BJ (cell line): ENCODE results near the gene ACOT9. TPM values are rescaled to one million over a fixed set of nuclear protein-coding genes. Genes with fewer than 3 reads are reported as not detected.

ENCODE experiments used
- CTCF ChIA-PET: fragments of 350-600 bp; formaldehyde crosslinking; extraction: SDS; loops from one replicate; lab custom pipeline; 2021; ENCODE audit warnings: antibody characterized with exemption, inconsistent platforms; lab: Yijun Ruan, JAX
- POLR2A ChIA-PET: fragments of 300-600 bp; sonication (Branson Sonifier 250); formaldehyde crosslinking; extraction: SDS; loops from one replicate; lab custom pipeline; 2021; ENCODE audit warnings: antibody characterized with exemption; lab: Charles Lee
- DNase-seq: peaks from one replicate; pipeline ENCODE4 v3.0.0-alpha.2; 2011; ENCODE audit warnings: low read depth
- H3K27me3 ChIP-seq: 2 replicates; pipeline ENCODE4 v1.6.0; 2011; ENCODE audit warnings: low read length; ENCODE audit not compliant: control insufficient read depth, insufficient read depth
- H3K36me3 ChIP-seq: 2 replicates; pipeline ENCODE4 v1.5.1; 2011; ENCODE audit warnings: low read length; ENCODE audit not compliant: control insufficient read depth, insufficient read depth
- H3K4me3 ChIP-seq: 2 replicates; pipeline ENCODE4 v1.5.1; 2011; ENCODE audit warnings: low read depth, mild to moderate bottlenecking, control low read depth, low read length
- CTCF ChIP-seq: IDR thresholded peaks from 2 replicates; pipeline ENCODE4 v1.5.1; 2011; ENCODE audit warnings: low read depth, mild to moderate bottlenecking, control low read depth, inconsistent platforms, low read length, moderate library complexity; ENCODE audit not compliant: insufficient read depth
- polyA minus RNA-seq: library from RNA; depleted of rRNA, polyadenylated mRNA; stranded (reverse); fragments of >200 nt; gene quantifications from 2 replicates; pipeline ENCODE4 v1.2.3, GENCODE V29; 2011; rRNA and poly(A)+ RNA removed
- polyA plus RNA-seq: library from polyadenylated mRNA; depleted of rRNA; stranded (reverse); fragments of >200 nt; gene quantifications from 2 replicates; pipeline ENCODE4 v1.2.3, GENCODE V29; 2011; rRNA removed

Gene ACOT9
- polyA plus RNA-seq: 27.7 and 52.8 TPM in 2 replicates
- 17.8 and 18.5 TPM in 2 replicates for polyA minus RNA-seq

- DNase-seq: peak; percentile 75
- Histone ChIP-seq H3K4me3 (peak within 1 kb of the TSS; percentile 84), H3K36me3 (no peaks in the 10 kb centered on the region), H3K27me3 (no peaks in the 10 kb centered on the region)
- CTCF ChIA-PET: interaction anchor here (0.6 to 1.2 kb wide), 3 partner anchors 9 to 160 kb away, joined by 3 to 6 read pairs (median 3); no protein-coding TSS in a partner anchor
- POLR2A ChIA-PET: interaction anchor here (0.6 kb wide), 1 partner anchor 42 kb away, joined by 4 read pairs; no protein-coding TSS in a partner anchor
- TF ChIP-seq CTCF: no peak
Measured at GRCh38 chrX:23742697-23743622, at the start of gene ACOT9. Gene ACOT9 (minus strand): TSS chrX:23743276. CDS start chrX:23743144, 132 bp downstream.

GRCh38 chrX:23790155-23790497 is 47.0 kb upstream of the ACOT9 start:
- DNase-seq: no peak
- ChIA-PET CTCF (no interaction called here), POLR2A (no interaction called here)
- Histone ChIP-seq H3K36me3 (no peaks in the 10 kb centered on the region), H3K4me3 (no peak overlapping the region), H3K27me3 (no peaks in the 10 kb centered on the region)
- no peak for TF ChIP-seq CTCF

- TF ChIP-seq CTCF: no peak
- Histone ChIP-seq H3K4me3 (no peak overlapping the region), H3K36me3 (no peaks in the 10 kb centered on the region), H3K27me3 (no peaks in the 10 kb centered on the region)
- DNase-seq: no peak
- ChIA-PET CTCF (no interaction called here), POLR2A (no interaction called here)
Measured at GRCh38 chrX:23789386-23790154, 46.5 kb upstream of the ACOT9 start.

- H3K4me3 ChIP-seq: no peak overlapping the region
- no peaks in the 10 kb centered on the region for H3K27me3 ChIP-seq
- no peak for TF ChIP-seq CTCF
- DNase-seq: no peak
- ChIA-PET POLR2A (no interaction called here), CTCF (interaction anchor here (0.5 kb wide), 1 partner anchor 15 kb away, joined by 3 read pairs; no protein-coding TSS in a partner anchor)
- no peaks in the 10 kb centered on the region for H3K36me3 ChIP-seq
Measured at GRCh38 chrX:23788946-23789345, 45.9 kb upstream of the ACOT9 start.

- POLR2A ChIA-PET: no interaction called here
- DNase-seq: no peak
- Histone ChIP-seq H3K36me3 (no peaks in the 10 kb centered on the region), H3K27me3 (no peaks in the 10 kb centered on the region), H3K4me3 (no peak overlapping the region)
- no peak for TF ChIP-seq CTCF
- CTCF ChIA-PET: interaction anchor here (0.5 kb wide), 1 partner anchor 16 kb away, joined by 3 read pairs; no protein-coding TSS in a partner anchor
Measured at GRCh38 chrX:23788521-23788920, 45.4 kb upstream of the ACOT9 start.
